Ascending aorta (tissue), 2 donors: ENCODE measurements around the gene ROR1. TPM values are rescaled to one million over a fixed set of nuclear protein-coding genes. Genes with fewer than 3 reads are reported as not detected.

Source experiments
- DNase-seq, 2 donors: peaks; one replicate each; pipeline ENCODE4 v3.0.0-alpha.2; 2019; ENCODE audit warnings: low spot score in 2 of 2
- H3K27ac ChIP-seq, 2 donors: fragments of 200-600 bp; sonication (generic); one replicate each; pipeline ENCODE4 v1.5.1; 2016 to 2017; ENCODE audit warnings: mild to moderate bottlenecking in 1 of 2
- H3K27me3 ChIP-seq: fragments of 200-600 bp; sonication (generic); one replicate; pipeline ENCODE4 v1.5.1; 2017
- H3K36me3 ChIP-seq, 2 donors: fragments of 200-600 bp; sonication (generic); one replicate each; pipeline ENCODE4 v1.5.1; 2016
- H3K4me1 ChIP-seq, 2 donors: fragments of 200-600 bp; sonication (generic); one replicate each; pipeline ENCODE4 v1.5.1; 2016 to 2017; ENCODE audit warnings: mild to moderate bottlenecking in 1 of 2
- H3K4me3 ChIP-seq, 2 donors: fragments of 200-600 bp; sonication (generic); one replicate each; pipeline ENCODE4 v1.5.1; 2016 to 2017; ENCODE audit warnings: mild to moderate bottlenecking in 1 of 2
- H3K9me3 ChIP-seq, 2 donors: fragments of 200-600 bp; sonication (generic); one replicate each; pipeline ENCODE4 v1.5.1; 2016
- CTCF ChIP-seq, 3 experiments: fragments of 200-600 bp in 2 of 3; fragments of 450-650 bp in 1 of 3; sonication (generic) in 2 of 3; IDR thresholded peaks; one replicate each; pipeline ENCODE4 v1.5.1; 2016 to 2019; ENCODE audit warnings: antibody characterized with exemption in 3 of 3, mild to moderate bottlenecking in 1 of 3, moderate library complexity in 1 of 3
- intact Hi-C: fragments of 100-400 bp; cut with DNase I; formaldehyde crosslinking; loops from one replicate; pipeline ENCODE4 v1.15.1; 2023
- total RNA-seq: library from RNA; depleted of rRNA; stranded (reverse); fragments of >200 nt; gene quantifications from one replicate; pipeline ENCODE4 v1.1.0, GENCODE V29; 2016

Gene ROR1
- total RNA-seq, 1 donor from 2014 or later = 115 TPM

GRCh38 chr1:63984257-63984929, 210.6 kb downstream of the ROR1 start:
- no peaks in the 10 kb centered on the region for H3K36me3 ChIP-seq
- H3K27ac ChIP-seq = peak overlapping the region; percentile 54 to 65
- intact Hi-C loops = loop anchor here (5.0 kb wide), 2 partner anchors 37 to 58 kb away; no protein-coding TSS in a partner anchor
- H3K4me1 ChIP-seq = peaks cover 14 to 39% of the 10 kb centered on the region in 2 donors
- H3K27me3 ChIP-seq = no peaks in the 10 kb centered on the region
- DNase-seq = no peak
- H3K9me3 ChIP-seq = no peaks in the 10 kb centered on the region
- peak overlapping the region in 1 of 2 donors; percentile 16 for H3K4me3 ChIP-seq
- TF ChIP-seq CTCF (IDR thresholded peaks at IDR 0.05) = no peak

GRCh38 chr1:63984930-63985290, 211.1 kb downstream of the ROR1 start:
- Histone ChIP-seq H3K4me3 (peak overlapping the region in 1 of 2 donors; percentile 16), H3K36me3 (no peaks in the 10 kb centered on the region), H3K4me1 (peaks cover 14 to 39% of the 10 kb centered on the region in 2 donors), H3K27ac (peak overlapping the region; percentile 54 to 65), H3K27me3 (no peaks in the 10 kb centered on the region), H3K9me3 (no peaks in the 10 kb centered on the region)
- intact Hi-C loops = loop anchor here (5.0 kb wide), 2 partner anchors 38 to 57 kb away; no protein-coding TSS in a partner anchor
- no peak for TF ChIP-seq CTCF (IDR thresholded peaks at IDR 0.05)
- no peak for DNase-seq

GRCh38 chr1:63987014-63987627, 213.3 kb downstream of the ROR1 start:
- intact Hi-C loops = no loop called here
- Histone ChIP-seq H3K9me3 (no peaks in the 10 kb centered on the region), H3K27me3 (no peaks in the 10 kb centered on the region)

GRCh38 chr1:63987628-63988024, 213.8 kb downstream of the ROR1 start:
- H3K27me3 ChIP-seq = no peaks in the 10 kb centered on the region
- no peak overlapping the region for H3K27ac ChIP-seq
- TF ChIP-seq CTCF (IDR thresholded peaks at IDR 0.05) = no peak
- H3K36me3 ChIP-seq = no peaks in the 10 kb centered on the region
- H3K9me3 ChIP-seq = no peaks in the 10 kb centered on the region
- no peak overlapping the region for H3K4me3 ChIP-seq
- peaks cover 14 to 44% of the 10 kb centered on the region in 2 donors for H3K4me1 ChIP-seq
- DNase-seq = no peak
- intact Hi-C loops = no loop called here

More at GRCh38 chr1:63987014-63987627, 213.3 kb downstream of the ROR1 start:
- H3K4me3 ChIP-seq = no peak overlapping the region
- H3K36me3 ChIP-seq = no peaks in the 10 kb centered on the region
- H3K27ac ChIP-seq = peak overlapping the region in 1 of 2 donors; percentile 19
- TF ChIP-seq CTCF (IDR thresholded peaks at IDR 0.05) = no peak
- peaks cover 14 to 45% of the 10 kb centered on the region in 2 donors for H3K4me1 ChIP-seq
- DNase-seq = no peak

- H3K9me3 ChIP-seq = no peaks in the 10 kb centered on the region
- no peak for DNase-seq
- TF ChIP-seq CTCF (IDR thresholded peaks at IDR 0.05) = no peak
- no peak overlapping the region for H3K4me3 ChIP-seq
- no peaks in the 10 kb centered on the region for H3K27me3 ChIP-seq
- no peaks in the 10 kb centered on the region for H3K36me3 ChIP-seq
- intact Hi-C loops = no loop called here
- no peak overlapping the region for H3K27ac ChIP-seq
- H3K4me1 ChIP-seq = peaks cover 8 to 33% of the 10 kb centered on the region in 2 donors
Measured at GRCh38 chr1:63988941-63989340, 215.1 kb downstream of the ROR1 start.
